Mucosa of gallbladder (tissue), 1 donor: ENCODE results near the gene CEP250. TPM values are rescaled to one million over a fixed set of nuclear protein-coding genes. Genes with fewer than 3 reads are reported as not detected.

ENCODE experiments used
- DNase-seq: peaks from one replicate; pipeline ENCODE4 v3.0.0-alpha.2; 2020; ENCODE audit warnings: low spot score
- total RNA-seq: library from RNA; stranded (reverse); gene quantifications from one replicate; pipeline ENCODE4 v1.2.1, GENCODE V29; 2021
- donor health status: DM: no; HTN: no; CAD: no.

CEP250 gene
- total RNA-seq, 1 donor from 2014 or later, result 33.5 TPM

DNA sequence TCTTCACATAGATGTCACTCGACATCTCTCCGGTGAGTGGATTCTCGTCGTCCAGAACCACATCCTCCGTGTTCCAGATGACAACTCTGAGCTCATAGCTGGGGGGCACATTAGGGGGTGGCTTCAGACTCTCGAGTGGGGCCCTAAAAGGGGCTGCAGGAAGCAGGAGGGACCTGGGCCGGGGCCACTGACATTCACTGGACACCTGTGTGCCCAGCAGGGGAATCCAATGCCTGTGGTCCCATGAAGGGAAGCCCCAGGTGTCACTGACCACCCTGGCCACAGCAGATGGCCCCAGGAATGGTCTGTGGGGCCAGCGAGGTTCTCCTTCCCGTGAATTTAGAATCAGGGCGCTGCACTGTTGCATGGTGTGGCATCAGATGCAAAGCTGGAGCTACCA lies 105.1 kb downstream of the CEP250 start:
- no peak for DNase-seq

GRCh38 chr20:35561268-35561667 lies 105.9 kb downstream of the CEP250 start:
- no peak for DNase-seq

- DNase-seq, result no peak
Observed at GRCh38 chr20:35561671-35562070, 106.3 kb downstream of the CEP250 start.

- DNase-seq, result no peak
Observed at GRCh38 chr20:35562541-35563110, 107.2 kb downstream of the CEP250 start.

DNA sequence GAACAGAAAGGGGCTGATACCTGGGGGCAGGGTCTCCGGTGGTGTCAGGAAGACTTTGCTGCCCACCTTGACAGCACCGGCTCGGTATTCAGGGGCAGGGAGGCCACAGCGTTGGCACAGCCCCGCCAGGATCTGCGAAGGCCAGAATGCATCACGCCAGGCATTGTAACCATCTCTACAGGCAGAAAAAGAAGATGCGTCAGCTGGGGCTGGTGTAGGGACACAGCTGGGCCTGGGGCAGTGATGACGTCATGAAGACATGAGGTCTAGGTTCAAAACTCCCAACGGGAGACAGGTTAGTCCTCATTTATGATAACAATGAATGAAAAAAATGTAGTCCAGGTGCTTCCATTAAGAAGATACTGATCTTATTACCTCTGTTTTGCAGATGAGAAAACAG lies 108.4 kb downstream of the CEP250 start:
- no peak for DNase-seq

- no peak for DNase-seq
Observed at GRCh38 chr20:35564905-35565304, 109.5 kb downstream of the CEP250 start.

DNA sequence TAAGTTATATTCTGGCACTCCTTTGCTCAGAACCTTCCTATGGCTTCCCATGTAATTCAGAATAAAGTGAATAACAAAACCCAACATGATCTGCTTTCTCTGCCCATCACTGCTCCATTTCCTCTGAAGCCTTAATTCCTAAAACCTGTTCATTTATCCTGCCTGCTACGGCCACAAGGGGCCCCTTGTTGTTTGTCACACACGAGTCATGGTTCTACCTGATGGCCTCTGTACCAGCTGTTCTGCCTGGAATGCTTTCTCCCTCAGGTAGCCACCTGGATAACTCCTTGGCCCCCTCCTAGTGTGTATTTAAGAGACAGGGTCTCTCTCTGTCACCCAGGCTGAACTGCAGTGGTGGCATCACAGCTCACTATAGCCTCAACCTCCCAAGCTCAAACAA lies 113.2 kb downstream of the CEP250 start:
- DNase-seq, result no peak

Other genes with a start within 250 kb of the CEP250 start
- gene MMP24, start 228.9 kb upstream of the CEP250 start, total RNA-seq, result 1.6 TPM
- gene MMP24OS, start 177.5 kb upstream of the CEP250 start, total RNA-seq, result 123 TPM
- 98.5 TPM for gene EIF6, start 170.8 kb upstream of the CEP250 start, total RNA-seq
- not detected for gene FAM83C, start 163.2 kb upstream of the CEP250 start, total RNA-seq
- gene UQCC1, start 43.6 kb upstream of the CEP250 start, total RNA-seq, result 48.0 TPM
- gene GDF5, start 17.4 kb upstream of the CEP250 start, total RNA-seq, result 0.09 TPM
- gene C20orf173, start 74.1 kb downstream of the CEP250 start, total RNA-seq, result not detected
- 319 TPM for gene ERGIC3, start 86.5 kb downstream of the CEP250 start, total RNA-seq
- 7.2 TPM for gene SPAG4, start 160.2 kb downstream of the CEP250 start, total RNA-seq
- gene CPNE1, start 209.3 kb downstream of the CEP250 start, total RNA-seq, result 195 TPM
- 68.5 TPM for gene RBM12, start 209.3 kb downstream of the CEP250 start, total RNA-seq
- gene NFS1, start 243.8 kb downstream of the CEP250 start, total RNA-seq, result 47.4 TPM
- 155 TPM for gene ROMO1, start 243.8 kb downstream of the CEP250 start, total RNA-seq